HG03097 (cell line): ENCODE data around the gene SULT4A1.

Experiments
- ATAC-seq: cut with Tn5 transposase; IDR thresholded peaks from one replicate; pipeline ENCODE4 v1.9.1; 2021; ENCODE audit not compliant: unreplicated experiment, low FRiP score

SULT4A1 gene

GRCh38 chr22:43862882-43863202 lies 529 bp upstream of the SULT4A1 start:
- no peak for ATAC-seq

- no peak for ATAC-seq
Observed at GRCh38 chr22:43861529-43861928, 784 bp downstream of the SULT4A1 start.

GRCh38 chr22:43860831-43861230 lies 1.5 kb downstream of the SULT4A1 start:
- ATAC-seq, result no peak

DNA sequence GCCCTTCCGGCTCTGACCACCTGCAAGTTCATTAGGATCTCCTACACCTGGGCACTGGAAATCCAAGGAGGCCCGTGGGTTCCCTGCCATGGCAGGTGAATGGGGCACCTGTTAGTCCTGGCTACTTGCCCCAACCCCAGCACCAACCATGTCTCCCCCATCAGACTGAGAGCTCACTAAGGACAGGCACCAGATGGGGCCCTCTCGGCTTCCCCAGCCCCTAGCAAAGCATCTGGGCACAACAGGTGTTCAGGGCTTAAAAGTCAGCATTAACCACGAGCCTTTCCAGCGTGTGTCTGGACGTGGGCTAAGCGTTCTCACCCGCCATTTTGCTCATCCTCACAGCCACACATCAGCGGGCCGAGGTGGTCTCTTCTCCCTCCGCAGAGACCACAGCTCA lies 2.2 kb downstream of the SULT4A1 start:
- no peak for ATAC-seq

DNA sequence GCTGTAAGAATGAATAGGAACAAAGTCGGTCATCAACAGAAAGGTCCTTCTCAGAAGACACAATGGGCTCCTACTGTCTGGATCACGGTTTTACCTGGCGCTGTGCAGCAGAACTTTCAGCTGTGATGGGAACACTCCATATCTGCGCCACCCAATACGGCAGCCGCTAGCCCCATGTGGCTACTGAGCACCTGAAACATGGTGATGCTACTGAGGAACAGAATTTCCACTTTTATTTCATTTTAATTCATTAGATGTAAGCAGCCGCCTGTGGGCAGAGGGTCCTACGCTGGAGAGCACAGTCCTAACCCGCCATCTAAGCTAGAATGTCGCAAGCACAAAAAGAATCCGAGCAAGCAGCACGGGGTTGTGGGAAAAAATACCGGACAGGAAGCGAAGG lies 2.7 kb downstream of the SULT4A1 start:
- ATAC-seq, result no peak

DNA sequence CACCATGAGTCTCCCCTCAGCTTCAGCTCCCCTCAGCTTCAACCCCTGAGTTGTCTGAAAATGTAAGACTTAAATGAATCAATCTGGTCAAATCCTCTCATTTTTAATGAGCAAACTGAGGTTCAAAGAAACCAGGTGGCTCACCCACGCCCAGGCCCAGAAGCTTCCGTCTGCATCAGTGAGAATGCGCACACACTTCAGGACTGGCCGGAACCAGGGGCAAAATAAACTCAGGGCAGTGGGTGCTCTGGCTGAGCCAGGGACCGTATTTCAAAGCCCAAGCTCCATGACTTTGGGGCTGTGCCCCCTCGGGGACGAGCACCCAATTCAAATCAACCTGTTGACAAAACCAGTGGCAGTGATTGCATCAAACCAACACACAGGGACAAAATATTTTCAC lies 3.1 kb downstream of the SULT4A1 start:
- ATAC-seq, result no peak

DNA sequence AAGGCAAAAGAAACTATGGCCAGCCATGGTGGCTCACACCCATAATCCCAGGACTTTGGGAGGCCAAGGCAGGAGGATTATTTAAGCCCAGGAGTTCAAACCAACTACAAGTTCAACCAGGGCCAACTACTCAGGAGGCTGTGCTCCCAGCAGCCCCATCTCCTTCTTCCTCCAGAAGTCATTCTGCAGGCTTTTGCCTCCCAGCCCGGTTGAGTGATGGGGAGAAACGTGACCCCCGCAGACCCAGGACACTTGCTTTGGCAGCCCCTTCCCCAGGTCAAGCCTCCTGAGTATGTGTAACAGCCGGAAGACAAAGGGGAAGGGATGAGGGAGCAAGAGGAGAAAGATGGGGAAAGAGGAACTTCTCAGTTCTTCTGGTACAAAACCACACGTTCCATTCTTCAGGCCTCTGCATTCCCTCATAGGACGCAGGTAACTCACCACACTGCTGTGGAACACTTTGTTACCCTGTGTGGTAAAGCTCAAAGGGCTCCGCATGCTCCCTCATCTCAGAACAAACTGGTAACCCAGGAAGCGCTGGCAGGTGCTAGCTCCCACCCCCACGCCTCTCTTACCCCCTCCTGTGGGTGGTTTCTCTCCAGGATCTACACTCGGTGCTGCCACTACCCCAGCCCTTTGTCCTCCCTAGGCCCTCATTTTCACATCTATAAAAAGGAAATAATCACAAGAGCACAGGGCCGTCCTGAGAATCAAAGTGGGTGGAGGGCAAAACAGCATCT lies 4.0 kb downstream of the SULT4A1 start:
- ATAC-seq, result no peak

- ATAC-seq, result no peak
Observed at GRCh38 chr22:43857367-43857766, 4.9 kb downstream of the SULT4A1 start.

GRCh38 chr22:43855431-43855830 lies 6.9 kb downstream of the SULT4A1 start:
- ATAC-seq, result no peak

GRCh38 chr22:43854786-43855271 lies 7.5 kb downstream of the SULT4A1 start:
- ATAC-seq, result no peak

GRCh38 chr22:43854121-43854785 lies 8.1 kb downstream of the SULT4A1 start:
- ATAC-seq, result no peak

- ATAC-seq, result no peak
Observed at GRCh38 chr22:43853328-43853931, 8.9 kb downstream of the SULT4A1 start.

DNA sequence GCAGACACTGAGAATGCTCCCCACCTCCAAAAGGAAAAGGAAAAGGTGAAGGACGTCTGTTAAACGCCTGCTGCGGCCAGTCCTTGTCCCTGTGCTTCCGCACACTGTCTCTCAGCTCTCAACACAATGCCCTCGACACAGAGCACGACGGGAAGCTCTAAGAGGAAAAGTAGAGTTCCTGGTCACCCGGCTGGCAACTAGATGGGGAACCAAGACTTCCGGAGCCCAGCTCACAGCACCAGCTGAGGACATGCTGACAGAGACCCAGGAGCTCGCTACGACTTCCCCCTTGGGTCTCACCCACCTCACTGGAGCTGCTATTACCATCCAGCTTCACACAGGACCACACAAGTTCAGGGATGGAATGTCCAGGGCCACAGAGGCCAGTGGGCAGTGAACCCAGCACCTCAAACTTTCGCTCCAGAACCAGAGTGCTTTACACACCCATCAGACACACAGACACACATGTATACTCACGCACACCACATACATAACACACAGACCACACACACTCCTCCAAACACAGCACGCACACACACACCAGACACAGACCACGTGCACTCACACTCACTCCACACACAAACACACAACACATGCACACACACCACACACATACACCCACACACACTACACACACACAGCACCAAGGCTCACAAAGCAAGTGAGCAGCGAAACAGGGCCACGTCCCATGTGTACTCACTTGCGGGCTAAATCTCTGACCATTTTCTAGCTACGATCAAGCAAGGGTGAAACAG lies 9.6 kb downstream of the SULT4A1 start:
- no peak for ATAC-seq

- no peak for ATAC-seq
Observed at GRCh38 chr22:43851979-43852307, 10.4 kb downstream of the SULT4A1 start.

GRCh38 chr22:43851058-43851978 lies 11.0 kb downstream of the SULT4A1 start:
- no peak for ATAC-seq

DNA sequence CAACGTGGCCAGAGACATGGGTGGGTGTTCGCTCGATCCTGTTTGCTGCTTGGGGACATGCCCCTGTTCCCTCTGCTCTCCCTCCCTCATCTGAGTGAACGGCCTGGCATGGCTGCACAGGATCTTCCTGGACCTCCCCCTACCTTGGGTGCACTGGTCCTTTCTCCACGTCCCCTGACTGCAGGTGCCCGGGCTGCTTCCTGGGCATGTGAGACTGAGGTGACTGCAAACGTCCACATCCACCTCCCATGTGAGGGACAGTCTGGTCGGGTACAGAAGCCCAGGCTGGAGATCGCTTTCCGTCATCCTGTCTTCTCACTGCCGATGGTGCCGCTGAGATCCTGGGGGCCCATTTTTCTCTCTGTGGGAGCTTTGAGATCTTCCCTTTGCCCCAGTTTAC lies 11.8 kb downstream of the SULT4A1 start:
- no peak for ATAC-seq

- no peak for ATAC-seq
Observed at GRCh38 chr22:43849731-43850130, 12.6 kb downstream of the SULT4A1 start.

DNA sequence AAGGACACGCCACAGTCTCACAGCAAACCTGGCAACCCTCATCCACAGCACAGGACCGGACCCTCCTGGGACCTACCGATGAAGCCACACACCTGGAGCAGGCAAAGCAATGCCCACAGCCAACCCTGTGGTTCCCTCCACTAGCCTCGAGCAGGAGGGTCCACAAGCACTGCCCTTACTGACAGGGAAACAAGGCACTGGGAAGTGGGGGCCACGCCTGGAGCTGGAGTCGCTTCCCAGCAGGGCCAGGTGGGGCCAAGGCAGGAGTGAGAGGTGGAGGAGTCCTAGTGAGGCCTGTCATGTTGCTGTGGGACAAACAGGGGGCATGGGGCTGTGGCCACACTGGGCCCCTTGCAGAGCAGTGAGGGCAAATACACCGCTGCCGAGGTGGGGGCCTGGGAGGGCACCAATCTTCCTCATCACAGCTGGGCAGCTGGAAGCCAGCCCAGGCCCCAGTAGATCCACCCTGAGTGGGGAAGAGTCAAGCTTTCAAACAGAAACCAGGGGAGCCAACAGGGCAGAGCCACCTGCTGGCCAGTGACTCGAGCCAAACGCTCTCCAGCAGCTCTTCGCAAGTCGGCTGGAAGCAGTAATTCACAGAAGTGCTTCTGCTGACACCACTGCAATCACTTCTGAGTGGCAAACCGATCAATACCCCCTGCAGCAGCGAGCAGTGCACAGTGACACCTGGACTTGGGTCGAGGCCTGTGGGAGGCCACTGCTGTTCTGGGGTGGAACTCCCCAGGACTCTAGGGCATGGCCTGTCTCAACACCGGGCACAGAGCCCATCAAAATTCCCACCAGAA lies 13.7 kb downstream of the SULT4A1 start:
- ATAC-seq, result no peak
